ENCODE measurements around the gene PHC2. TPM values are rescaled to one million over a fixed set of nuclear protein-coding genes. Genes with fewer than 3 reads are reported as not detected.

PHC2 gene
- total RNA-seq, 1 experiment from 2014 or later = 176 TPM

- ChIA-PET RAD21 (ENCODE audit: low non-redundant PET in 1 of 2, low total read pairs in 2 of 2, uncharacterized antibody in 2 of 2, unreplicated experiment in 2 of 2) (no interaction called here), POLR2A (no interaction called here), CTCF (no interaction called here)
- intact Hi-C loops (cut with micrococcal nuclease) = no loop called here
- BruUV-seq (replicated peaks) = no TSS peak
- Histone ChIP-seq H3K9me2 (ENCODE audit: insufficient read depth) (no peaks in the 10 kb centered on the region), H3K9ac (ENCODE audit: low read length) (no peak overlapping the region), H3K4me2 (ENCODE audit: low read length) (no peak overlapping the region), H3K4me1 (ENCODE audit: control insufficient read depth in 1 of 2, insufficient read depth in 2 of 2, low read length in 2 of 2) (no peaks in the 10 kb centered on the region), H3K79me2 (ENCODE audit: insufficient read depth, low read length) (no peaks in the 10 kb centered on the region), H3K4me3 (replicated peaks in 1 of 2; ENCODE audit: low read depth in 1 of 2, low read length in 2 of 2) (no peak overlapping the region), H2AFZ (ENCODE audit: low read depth, low read length, poor library complexity, severe bottlenecking) (no peak overlapping the region), H3K27me3 (ENCODE audit: insufficient read depth, low read length) (no peaks in the 10 kb centered on the region), H3K27ac (ENCODE audit: low read depth, low read length) (no peak overlapping the region), H4K20me1 (ENCODE audit: insufficient read depth) (no peaks in the 10 kb centered on the region), H3K9me3 (ENCODE audit: control insufficient read depth in 1 of 2, insufficient read depth in 1 of 2, low read depth in 1 of 2, low read length in 2 of 2) (no peaks in the 10 kb centered on the region), H3K36me3 (ENCODE audit: control insufficient read depth in 1 of 2, insufficient read depth in 2 of 2, low read length in 2 of 2) (peaks cover 14% of the 10 kb centered on the region in 2 experiments; a peak in 2 of 4 replicates)
- TF ChIP-seq CTCF (IDR thresholded peaks at IDR 0.05 in 2 of 3, conservative IDR thresholded peaks at IDR 0.05 in 1 of 3; ENCODE audit: borderline replicate concordance in 1 of 3, insufficient read depth in 1 of 3, low read depth in 2 of 3, low read length in 2 of 3) = no peak
- TF ChIP-seq FOSL1 (IDR thresholded peaks at IDR 0.05; ENCODE audit: low read depth) = no peak
- no peak for TF ChIP-seq ATF3 (IDR thresholded peaks at IDR 0.05)
- TF ChIP-seq CEBPB (IDR thresholded peaks at IDR 0.05; ENCODE audit: low read depth) = no peak
- TF ChIP-seq ZFX (IDR thresholded peaks at IDR 0.05) = no peak
- no peak for TF ChIP-seq CBX3 (IDR thresholded peaks at IDR 0.05; ENCODE audit: low read depth)
- no peak for TF ChIP-seq EZH2phosphoT487 (IDR thresholded peaks at IDR 0.05; ENCODE audit: borderline replicate concordance)
- TF ChIP-seq YY1 (IDR thresholded peaks at IDR 0.05; ENCODE audit: extremely low read depth, insufficient replicate concordance, low read depth, low read length) = no peak
- TF ChIP-seq REST (IDR thresholded peaks at IDR 0.05; ENCODE audit: low read depth) = no peak
- TF ChIP-seq EGR1 (IDR thresholded peaks at IDR 0.05; ENCODE audit: low read depth) = no peak
- no peak for TF ChIP-seq TCF7L2 (IDR thresholded peaks at IDR 0.05; ENCODE audit: borderline replicate concordance, extremely low read depth, insufficient read depth, insufficient read length)
- TF ChIP-seq JUND (IDR thresholded peaks at IDR 0.05) = no peak
- no peak for TF ChIP-seq MAX (IDR thresholded peaks at IDR 0.05)
- TF ChIP-seq ZNF274 (IDR thresholded peaks at IDR 0.05; ENCODE audit: low read depth, low read length) = no peak
- TF ChIP-seq ELF1 (IDR thresholded peaks at IDR 0.05; ENCODE audit: borderline replicate concordance, low read depth) = no peak
- no peak for TF ChIP-seq SIN3A (IDR thresholded peaks at IDR 0.05; ENCODE audit: low read depth)
- no peak for TF ChIP-seq RAD21 (IDR thresholded peaks at IDR 0.05; ENCODE audit: low read depth)
- TF ChIP-seq POLR2A (IDR thresholded peaks at IDR 0.05; ENCODE audit: borderline replicate concordance, extremely low read depth, insufficient read depth, insufficient read length) = no peak
- TF ChIP-seq SP1 (IDR thresholded peaks at IDR 0.05; ENCODE audit: low read depth) = no peak
- DNase-seq (ENCODE audit: low read depth, low spot score) (no peak), ATAC-seq (no peak)
These were observed 111.5 kb downstream of the PHC2 start for GRCh38 chr1:33319186-33319948.

Measured in HCT116 (cell line).